ENCODE measurements around the gene TBC1D5. TPM values are rescaled to one million over a fixed set of nuclear protein-coding genes. Genes with fewer than 3 reads are reported as not detected.
A peak's percentile ranks its signal among the peaks of the same experiment; 100 is the strongest.
"Not testable (repeated sequence)": the region's sequence is repeated elsewhere in the genome, so short reads cannot be mapped to it uniquely, and the experiment has no call there.

Gene TBC1D5
- total RNA-seq, 1 donor from 2014 or later: 52.8 TPM

GRCh38 chr3:17551333-17551732 lies 191.1 kb downstream of the TBC1D5 start:
- no peak for DNase-seq (ENCODE audit: low read depth in 2 of 2)

DNA sequence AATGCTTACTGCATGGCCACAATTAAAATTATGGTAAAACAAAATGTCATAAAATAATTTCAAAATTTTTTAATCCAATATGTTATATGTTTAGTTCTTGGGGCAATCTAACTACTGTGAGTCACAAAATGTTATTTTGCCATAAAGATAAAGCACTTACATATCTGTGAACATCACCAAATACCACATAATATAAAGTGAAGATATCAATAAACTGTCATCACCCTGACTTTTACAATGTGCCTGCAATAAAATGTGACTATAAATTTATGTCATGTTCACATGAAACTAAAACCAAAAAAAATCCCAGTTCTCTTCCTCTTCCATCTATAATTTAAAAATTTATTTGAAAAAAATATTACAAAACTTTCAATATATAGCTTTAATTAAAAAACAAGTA lies 191.8 kb downstream of the TBC1D5 start:
- DNase-seq (ENCODE audit: low read depth in 2 of 2): no peak

DNA sequence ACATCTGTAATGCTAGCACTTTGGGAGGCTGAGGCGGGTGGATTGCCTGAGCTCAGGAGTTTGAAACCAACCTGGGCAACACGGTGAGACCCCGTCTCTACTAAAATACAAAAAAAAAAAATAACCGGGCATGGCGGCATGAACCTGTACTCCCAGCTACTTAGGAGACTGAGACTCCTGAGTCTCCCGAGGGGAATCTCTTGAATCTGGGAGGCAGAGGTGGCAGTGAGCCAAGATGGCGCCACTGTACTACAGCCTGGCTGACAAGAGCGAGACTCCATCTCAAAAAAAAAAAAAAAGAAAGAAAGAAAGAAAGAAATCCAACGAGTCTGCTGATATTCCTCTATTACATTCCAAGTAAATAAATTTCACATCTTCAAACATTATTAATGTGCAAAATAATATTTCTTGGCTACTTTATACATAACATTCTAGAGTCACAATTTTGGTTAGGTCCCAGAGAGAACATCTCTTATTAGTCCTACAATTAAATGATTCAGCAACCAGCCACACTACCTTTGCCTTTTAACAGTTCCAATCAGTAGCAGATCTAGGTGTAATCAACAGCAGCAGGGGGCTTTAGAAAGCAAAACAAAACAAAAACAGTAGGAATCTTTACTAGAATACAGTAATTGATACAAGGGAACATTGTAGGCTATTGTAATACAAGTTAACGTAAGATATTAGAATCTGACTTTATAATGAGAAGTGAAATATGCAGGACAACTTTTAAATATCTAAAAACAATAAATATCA lies 195.8 kb downstream of the TBC1D5 start:
- no peak for DNase-seq (ENCODE audit: low read depth in 2 of 2)

GRCh38 chr3:17544632-17545031 lies 197.8 kb downstream of the TBC1D5 start:
- DNase-seq (ENCODE audit: low read depth in 2 of 2): peak in 1 of 2 donors; percentile 3

DNA sequence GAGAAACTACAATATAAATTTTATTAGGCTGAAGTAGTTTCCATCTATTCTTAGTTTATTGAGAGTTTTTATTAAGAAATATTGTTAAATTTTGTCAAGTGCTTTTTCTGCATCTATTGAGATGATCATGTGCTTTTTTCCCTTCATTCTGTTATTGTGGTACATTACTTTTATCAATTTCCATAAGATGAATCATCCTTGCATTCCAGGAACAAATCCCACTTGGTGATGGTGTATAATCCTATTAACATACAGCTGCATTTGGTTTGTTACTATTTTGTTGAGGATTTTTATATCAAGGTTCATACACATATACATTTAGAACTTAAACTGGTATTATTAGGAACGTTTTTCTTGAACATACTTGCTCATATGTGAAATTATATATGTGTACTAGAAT lies 199.8 kb downstream of the TBC1D5 start:
- no peak for DNase-seq (ENCODE audit: low read depth in 2 of 2)

DNA sequence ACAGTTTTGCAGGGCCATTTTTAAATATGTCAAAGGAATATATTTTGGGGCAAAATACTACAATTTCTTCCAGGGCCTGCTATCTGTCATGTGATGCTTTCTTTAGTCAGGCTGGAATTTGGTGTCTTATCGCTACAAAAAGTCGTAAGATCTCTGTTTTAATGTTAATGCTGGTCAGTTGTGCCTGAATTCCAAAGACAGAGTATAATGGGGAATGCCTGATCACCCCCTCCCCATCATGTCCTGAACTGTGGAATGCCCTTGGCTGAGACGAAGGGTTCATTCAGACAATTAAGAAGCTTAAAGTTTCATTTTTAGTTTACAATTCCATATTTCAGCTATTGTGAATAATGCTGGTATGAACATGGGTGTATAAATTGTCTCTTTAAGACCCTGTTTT lies 203.0 kb downstream of the TBC1D5 start:
- no peak for DNase-seq (ENCODE audit: low read depth in 2 of 2)

DNA sequence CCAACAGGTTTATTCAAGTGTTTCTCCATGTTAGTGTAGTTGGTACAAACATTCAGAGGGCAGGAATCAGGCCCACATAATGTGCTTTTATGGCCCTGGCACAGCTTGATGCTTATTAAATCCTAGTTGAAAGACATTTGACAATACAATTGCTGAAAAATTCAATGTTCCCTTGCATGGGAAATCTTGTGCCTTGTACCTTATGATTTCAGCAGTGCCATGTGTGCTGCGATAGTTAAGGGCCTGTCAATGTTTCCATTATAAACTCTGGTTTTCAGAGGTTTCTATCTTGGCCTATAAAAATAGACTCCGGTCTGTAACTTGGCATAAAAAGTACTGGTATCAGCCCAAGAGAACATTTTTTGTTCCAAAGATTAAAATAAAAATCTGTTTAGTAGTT lies 207.2 kb downstream of the TBC1D5 start:
- DNase-seq (ENCODE audit: low read depth in 2 of 2): no peak

- DNase-seq (ENCODE audit: low read depth in 2 of 2): not testable (repeated sequence)
Observed at GRCh38 chr3:17532446-17532845, 210.0 kb downstream of the TBC1D5 start.

GRCh38 chr3:17529677-17530076 lies 212.8 kb downstream of the TBC1D5 start:
- DNase-seq (ENCODE audit: low read depth in 2 of 2): no peak

GRCh38 chr3:17518189-17519059 lies 224.0 kb downstream of the TBC1D5 start:
- DNase-seq (ENCODE audit: low read depth in 2 of 2): no peak

GRCh38 chr3:17515445-17516234 lies 226.8 kb downstream of the TBC1D5 start:
- DNase-seq (ENCODE audit: low read depth in 2 of 2): no peak

DNA sequence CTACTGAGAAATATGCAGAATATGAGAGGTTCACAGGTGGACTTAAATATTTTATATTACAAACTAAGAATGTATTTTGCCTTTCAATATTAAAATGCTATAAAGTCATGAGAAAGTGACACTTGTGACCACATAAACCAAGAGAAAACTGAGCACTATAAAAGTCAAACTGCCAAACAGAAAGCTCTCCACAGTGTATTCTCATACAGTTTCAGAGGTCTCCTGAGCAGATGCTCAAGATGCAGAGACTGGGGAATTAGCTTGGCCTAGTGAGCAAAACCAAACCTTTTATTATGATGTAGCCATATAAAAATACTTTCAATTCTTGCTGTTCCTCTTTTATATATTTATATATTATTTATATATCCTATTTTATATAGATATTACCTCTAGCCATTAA lies 227.8 kb downstream of the TBC1D5 start:
- DNase-seq (ENCODE audit: low read depth in 2 of 2): no peak

GRCh38 chr3:17510265-17510664 lies 232.2 kb downstream of the TBC1D5 start:
- no peak for DNase-seq (ENCODE audit: low read depth in 2 of 2)

GRCh38 chr3:17508180-17508752 lies 234.2 kb downstream of the TBC1D5 start:
- no peak for DNase-seq (ENCODE audit: low read depth in 2 of 2)

GRCh38 chr3:17507480-17507879 lies 235.0 kb downstream of the TBC1D5 start:
- DNase-seq (ENCODE audit: low read depth in 2 of 2): no peak

DNA sequence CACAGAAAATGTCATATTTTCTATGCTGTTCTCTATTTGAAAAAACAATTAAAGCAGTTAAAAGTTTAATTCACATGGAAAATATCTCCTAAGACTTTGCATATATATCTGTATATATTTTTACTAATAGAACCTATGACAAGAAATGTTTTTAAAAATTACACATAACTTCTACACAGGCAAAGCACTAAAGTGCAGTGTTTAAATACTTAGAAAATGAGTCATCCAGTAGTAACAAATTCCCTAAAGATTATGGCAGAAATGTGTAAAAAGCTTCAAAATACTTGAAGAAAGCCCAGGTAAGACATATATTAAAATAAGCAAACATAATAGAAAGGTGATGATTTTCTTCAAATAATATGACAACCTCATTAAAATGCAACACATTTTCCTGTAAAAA lies 236.6 kb downstream of the TBC1D5 start:
- DNase-seq (ENCODE audit: low read depth in 2 of 2): peak in 1 of 2 donors; percentile 8

GRCh38 chr3:17501745-17502144 lies 240.7 kb downstream of the TBC1D5 start:
- DNase-seq (ENCODE audit: low read depth in 2 of 2): no peak

- DNase-seq (ENCODE audit: low read depth in 2 of 2): peak in 1 of 2 donors; percentile 7
Observed at GRCh38 chr3:17500618-17501017, 241.8 kb downstream of the TBC1D5 start.

- no peak for DNase-seq (ENCODE audit: low read depth in 2 of 2)
Observed at GRCh38 chr3:17494117-17494809, 248.2 kb downstream of the TBC1D5 start.

DNA sequence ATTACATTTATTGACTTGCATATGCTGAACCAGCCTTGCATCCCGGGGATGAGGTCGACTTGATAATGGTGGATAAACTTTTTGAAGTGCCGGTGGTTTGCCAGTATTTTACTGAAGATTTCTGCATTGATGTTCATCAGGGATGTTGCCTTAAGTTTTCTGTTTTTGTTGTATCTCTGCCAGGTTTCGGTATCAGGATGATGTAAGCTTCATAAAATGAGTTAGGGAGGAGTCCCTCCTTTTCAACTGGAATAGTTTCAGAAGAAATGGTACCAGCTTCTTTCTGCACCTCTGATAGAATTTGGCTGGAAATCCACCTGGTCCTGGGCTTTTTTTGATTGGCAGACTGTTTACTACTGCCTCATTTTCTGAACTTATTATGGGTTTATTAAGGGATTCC lies 250.8 kb downstream of the TBC1D5 start:
- DNase-seq (ENCODE audit: low read depth in 2 of 2): peak in 1 of 2 donors; percentile 56

DNA sequence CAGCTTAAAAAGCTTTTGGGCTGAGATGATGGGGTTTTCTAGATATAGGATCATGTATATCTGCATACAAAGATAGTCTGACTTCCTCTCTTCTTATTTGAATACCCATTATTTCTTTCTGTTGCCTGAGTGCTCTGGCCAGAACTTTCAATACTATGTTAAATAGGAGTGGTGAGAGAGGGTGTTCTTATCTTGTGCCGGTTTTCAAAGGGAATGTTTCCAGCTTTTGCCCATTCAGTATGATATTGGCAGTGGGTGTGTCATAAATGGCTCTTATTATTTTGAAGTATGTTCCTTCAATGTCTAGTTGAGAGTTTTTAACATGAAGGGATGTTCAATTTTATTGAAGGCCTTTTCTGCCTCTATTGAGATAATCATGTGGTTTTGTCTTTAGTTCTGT lies 251.2 kb downstream of the TBC1D5 start:
- DNase-seq (ENCODE audit: low read depth in 2 of 2): not testable (repeated sequence)

Data from dermis microvascular lymphatic vessel endothelial cell (primary cell).